ENCODE data around the gene NFIB. TPM values are rescaled to one million over a fixed set of nuclear protein-coding genes. Genes with fewer than 3 reads are reported as not detected.

The NFIB gene
- total RNA-seq, 1 experiment from 2014 or later = 14.3 TPM

- H3K4me2 ChIP-seq (ENCODE audit: insufficient read depth, insufficient read length, low read length) = no peak overlapping the region
- DNase-seq = no peak
- no peak overlapping the region for H3K27ac Mint-ChIP-seq
- no peaks in the 10 kb centered on the region for H3K4me1 Mint-ChIP-seq
- H3K36me3 Mint-ChIP-seq (ENCODE audit: insufficient read depth in 1 of 3, low read depth in 3 of 3) = no peaks in the 10 kb centered on the region
- no peaks in the 10 kb centered on the region for H3K4me1 ChIP-seq (ENCODE audit: insufficient read depth, low read length)
- no peak overlapping the region for H3K56ac ChIP-seq (ENCODE audit: insufficient read length, low read depth, low read length)
- H3K79me2 ChIP-seq (ENCODE audit: insufficient read depth, low read length) = no peaks in the 10 kb centered on the region
- no peaks in the 10 kb centered on the region for H3K23me2 ChIP-seq (ENCODE audit: insufficient read length, low read depth, low read length, poor library complexity, severe bottlenecking)
- H3T11ph ChIP-seq (ENCODE audit: low read length) = no peak overlapping the region
- no peak overlapping the region for H2AFZ ChIP-seq (ENCODE audit: low read length)
- H3K9me3 ChIP-seq (ENCODE audit: control insufficient read depth, low read depth, low read length) = no peaks in the 10 kb centered on the region
- H2BK12ac ChIP-seq (ENCODE audit: insufficient read length, low read depth, low read length) = no peak overlapping the region
- no peak for TF ChIP-seq CTCF (conservative IDR thresholded peaks at IDR 0.05)
- no peaks in the 10 kb centered on the region for H3K27me3 ChIP-seq (ENCODE audit: insufficient read depth, low read length)
- H3K4me3 Mint-ChIP-seq = no peak overlapping the region
- no peak overlapping the region for H2BK20ac ChIP-seq (ENCODE audit: low read depth, low read length, poor library complexity, severe bottlenecking)
- no peaks in the 10 kb centered on the region for H3K79me1 ChIP-seq (ENCODE audit: insufficient read depth, low read depth, low read length, poor library complexity, severe bottlenecking)
- H3K9me3 Mint-ChIP-seq = no peaks in the 10 kb centered on the region
- H3K14ac ChIP-seq (ENCODE audit: insufficient read depth, low read length) = no peak overlapping the region
- H4K20me1 ChIP-seq (ENCODE audit: control insufficient read depth, insufficient read depth, insufficient read length) = no peaks in the 10 kb centered on the region
- H2BK15ac ChIP-seq (ENCODE audit: low read depth, low read length) = no peak overlapping the region
- H3K23ac ChIP-seq (ENCODE audit: insufficient read length, low read depth, low read length) = no peak overlapping the region
- H2BK120ac ChIP-seq (ENCODE audit: low read depth, low read length, poor library complexity, severe bottlenecking) = no peak overlapping the region
- H4K91ac ChIP-seq (ENCODE audit: insufficient read length, low read depth, low read length) = no peak overlapping the region
- H3K9ac ChIP-seq (ENCODE audit: extremely low read depth, insufficient read length, low read length) = no peak overlapping the region
- no peak overlapping the region for H3K27ac ChIP-seq (ENCODE audit: insufficient read length, low read depth, low read length)
- no CpG with 5 or more reads among the region's 2 CpGs for WGBS (ENCODE audit: extremely low coverage, insufficient read length, low lambda C conversion rate)
- no peak overlapping the region for H4K8ac ChIP-seq (replicated peaks; ENCODE audit: insufficient read length, low read depth, low read length)
- H4K5ac ChIP-seq (ENCODE audit: insufficient read length, low read depth, low read length) = no peak overlapping the region
- no peak overlapping the region for H3K4ac ChIP-seq (ENCODE audit: low read depth, low read length)
- no peaks in the 10 kb centered on the region for H3K27me3 Mint-ChIP-seq (ENCODE audit: low read depth)
- H3K18ac ChIP-seq (ENCODE audit: insufficient read length, low read depth, low read length) = no peak overlapping the region
- no peak overlapping the region for H2AK5ac ChIP-seq (ENCODE audit: insufficient read length, low read length)
- no peak overlapping the region for H2BK5ac ChIP-seq (ENCODE audit: insufficient read length, low read length)
Observed at GRCh38 chr9:14132775-14133174, 181.2 kb downstream of the NFIB start.

Data from H9 (cell line).